DND-41 (cell line): ENCODE data around the gene ADAMTS13.

Source experiments
- CTCF ChIP-seq: IDR thresholded peaks from 2 replicates; pipeline ENCODE4 v1.5.1; 2012; ENCODE audit warnings: borderline replicate concordance, low read length, moderate library complexity, mild to moderate bottlenecking; ENCODE audit not compliant: poor library complexity, severe bottlenecking; ENCODE audit errors: extremely low read depth
- EZH2 ChIP-seq: IDR thresholded peaks from 3 replicates; pipeline ENCODE4 v1.6.1; 2012; ENCODE audit warnings: borderline replicate concordance, low read depth, mild to moderate bottlenecking, moderate library complexity, low read length, inconsistent platforms; ENCODE audit not compliant: severe bottlenecking

DNA sequence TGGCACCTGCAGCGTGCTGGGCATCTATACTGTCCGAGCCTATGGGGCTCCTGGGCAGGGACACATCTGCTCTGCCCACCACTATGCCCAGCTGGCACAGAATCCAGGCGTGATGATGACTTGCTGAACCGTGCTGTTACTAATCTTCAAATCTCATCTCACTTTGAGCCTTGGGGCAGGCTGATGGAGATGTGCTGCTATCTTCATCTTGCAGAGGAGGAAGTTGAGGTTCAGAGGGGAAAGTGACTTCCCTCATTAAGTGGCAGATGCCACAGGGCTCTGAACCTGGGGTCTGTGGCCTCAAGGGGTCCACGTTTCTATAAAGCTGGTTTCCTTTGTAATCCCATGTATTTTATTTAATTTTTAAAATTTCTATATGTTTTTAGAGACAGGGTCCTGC is 52.0 kb downstream of the ADAMTS13 start:
- TF ChIP-seq EZH2 (no peak), CTCF (no peak)
